ENCODE measurements around the gene STK40.

DNA sequence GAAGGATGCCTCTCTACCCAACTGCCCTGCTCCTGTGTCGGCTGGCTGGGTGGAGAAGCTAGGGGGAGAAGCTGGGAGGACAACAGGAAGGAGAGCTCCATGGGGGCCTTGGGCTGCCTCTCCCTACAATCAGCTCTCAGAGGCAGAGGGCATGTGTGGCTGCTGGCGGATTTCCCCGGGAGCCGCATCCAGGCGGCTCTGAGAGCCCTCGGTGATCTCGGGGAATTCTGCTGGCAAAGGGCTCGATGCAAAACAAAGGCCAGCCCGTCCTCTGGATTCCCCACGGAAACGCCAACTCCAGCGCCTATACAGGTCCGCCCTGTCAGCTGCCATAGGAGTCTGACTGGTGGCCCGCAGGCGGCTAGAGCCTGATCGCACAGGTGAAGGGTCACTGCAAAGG lies 35.9 kb downstream of the STK40 start:
- TF ChIP-seq, protein P1, sequence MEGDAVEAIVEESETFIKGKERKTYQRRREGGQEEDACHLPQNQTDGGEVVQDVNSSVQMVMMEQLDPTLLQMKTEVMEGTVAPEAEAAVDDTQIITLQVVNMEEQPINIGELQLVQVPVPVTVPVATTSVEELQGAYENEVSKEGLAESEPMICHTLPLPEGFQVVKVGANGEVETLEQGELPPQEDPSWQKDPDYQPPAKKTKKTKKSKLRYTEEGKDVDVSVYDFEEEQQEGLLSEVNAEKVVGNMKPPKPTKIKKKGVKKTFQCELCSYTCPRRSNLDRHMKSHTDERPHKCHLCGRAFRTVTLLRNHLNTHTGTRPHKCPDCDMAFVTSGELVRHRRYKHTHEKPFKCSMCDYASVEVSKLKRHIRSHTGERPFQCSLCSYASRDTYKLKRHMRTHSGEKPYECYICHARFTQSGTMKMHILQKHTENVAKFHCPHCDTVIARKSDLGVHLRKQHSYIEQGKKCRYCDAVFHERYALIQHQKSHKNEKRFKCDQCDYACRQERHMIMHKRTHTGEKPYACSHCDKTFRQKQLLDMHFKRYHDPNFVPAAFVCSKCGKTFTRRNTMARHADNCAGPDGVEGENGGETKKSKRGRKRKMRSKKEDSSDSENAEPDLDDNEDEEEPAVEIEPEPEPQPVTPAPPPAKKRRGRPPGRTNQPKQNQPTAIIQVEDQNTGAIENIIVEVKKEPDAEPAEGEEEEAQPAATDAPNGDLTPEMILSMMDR (IDR thresholded peaks at IDR 0.05; ENCODE audit: low read depth, low read length, poor library complexity, severe bottlenecking) = no peak
- TF ChIP-seq EZH2phosphoT487 (IDR thresholded peaks at IDR 0.05; ENCODE audit: borderline replicate concordance, low read length) = no peak

Data from DOHH2 (cell line).